K562 (cell line): Measurements from ENCODE around the gene NFIB. TPM values are rescaled to one million over a fixed set of nuclear protein-coding genes. Genes with fewer than 3 reads are reported as not detected.

Source experiments
- ATAC-seq: fragments of 200-7000 bp; cut with Tn5 transposase; 3 replicates; pipeline ENCODE4 v1.9.1; 2020; ENCODE audit warnings: moderate library complexity
- BruUV-seq: library from RNA; stranded (reverse); fragments of 400-500 nt; replicated peaks from 2 replicates; lab custom pipeline; 2021; lab: Mats Ljungman, UMichigan
- CTCF ChIA-PET: fragments of 300-600 bp; formaldehyde crosslinking; extraction: SDS; loops from one replicate; lab custom pipeline; 2021; ENCODE audit warnings: low intra/inter-chr PET ratio; lab: Yijun Ruan, JAX
- POLR2A ChIA-PET: fragments of 300-600, 350-650 bp; sonication (Branson Sonifier 250); formaldehyde crosslinking; extraction: SDS; loops from one replicate; lab custom pipeline; 2021; ENCODE audit warnings: antibody characterized with exemption, inconsistent platforms; lab: Yijun Ruan, JAX
- DNase-seq, 4 experiments: peaks; one replicate each; pipeline versions ENCODE4 v3.0.0 to v3.0.0-alpha.2; 2011 to 2018; ENCODE audit warnings: low spot score in 3 of 4, mixed read lengths in 3 of 4; ENCODE audit errors: extremely low read depth in 1 of 4
- FAIRE-seq: peaks from 2 replicates; lab custom pipeline; 2011; peaks lifted over from hg19 to GRCh38; lab: Jason Lieb, UNC
- H2AFZ ChIP-seq: 2 replicates; pipeline ENCODE4 v1.6.0; 2011; ENCODE audit warnings: low read depth, low read length, control low read depth, inconsistent platforms
- H3K27ac ChIP-seq: fragments of 200-600 bp; 3 replicates; pipeline ENCODE4 v1.8.0; 2011; ENCODE audit warnings: low read depth, mild to moderate bottlenecking, control low read depth, inconsistent platforms, low read length, moderate library complexity, mixed read lengths; ENCODE audit errors: extremely low read depth
- H3K27me3 ChIP-seq, 2 experiments: fragments of 300-600 bp in 1 of 2; 2 replicates in 1 of 2; 3 replicates in 1 of 2; pipeline versions ENCODE4 v1.6.0 to v1.8.0; 2011; ENCODE audit warnings: inconsistent platforms in 2 of 2, low read length in 2 of 2, mild to moderate bottlenecking in 1 of 2, mixed read lengths in 1 of 2, moderate library complexity in 1 of 2; ENCODE audit not compliant: control insufficient read depth in 2 of 2, insufficient read depth in 2 of 2
- H3K36me3 ChIP-seq: fragments of 300-600 bp; 3 replicates; pipeline ENCODE4 v1.8.0; 2011; ENCODE audit warnings: mild to moderate bottlenecking, low read length, inconsistent platforms; ENCODE audit not compliant: control insufficient read depth, insufficient read depth
- H3K4me1 ChIP-seq, 2 experiments: fragments of 200-600 bp in 1 of 2; replicated peaks in 1 of 2; 2 replicates in 1 of 2; 3 replicates in 1 of 2; pipeline versions ENCODE4 v1.5.1 to v1.8.0; 2011; ENCODE audit warnings: inconsistent platforms in 2 of 2, low read length in 2 of 2, mild to moderate bottlenecking in 1 of 2, mixed read lengths in 1 of 2, moderate library complexity in 1 of 2; ENCODE audit not compliant: control insufficient read depth in 2 of 2, insufficient read depth in 2 of 2
- H3K4me2 ChIP-seq: 2 replicates; pipeline ENCODE4 v1.6.1; 2011; ENCODE audit warnings: low read length, control low read depth, inconsistent platforms, mixed read lengths; ENCODE audit not compliant: insufficient read depth
- H3K4me3 ChIP-seq: fragments of 200-600 bp; sonication (generic), shearing (Covaris generic); 2 replicates; pipeline ENCODE4 v1.5.1; 2016; ENCODE audit warnings: control low read depth, inconsistent platforms
- H3K79me2 ChIP-seq: fragments of 200-600 bp; 3 replicates; pipeline ENCODE4 v1.8.0; 2011; ENCODE audit warnings: low read length, inconsistent platforms; ENCODE audit not compliant: control insufficient read depth, insufficient read depth
- H3K9ac ChIP-seq, 2 experiments: 2 replicates each; pipeline versions ENCODE4 v1.6.0 to v1.6.1; 2011; ENCODE audit warnings: low read depth in 2 of 2, low read length in 2 of 2, control low read depth in 1 of 2, inconsistent platforms in 1 of 2, mild to moderate bottlenecking in 1 of 2, mixed read lengths in 1 of 2; ENCODE audit not compliant: insufficient read depth in 1 of 2
- H3K9me1 ChIP-seq: one replicate; pipeline ENCODE4 v1.6.0; 2011; ENCODE audit warnings: inconsistent platforms, mild to moderate bottlenecking, low read length, moderate library complexity; ENCODE audit not compliant: control insufficient read depth, insufficient read depth
- H3K9me3 ChIP-seq: replicated peaks from 2 replicates; pipeline ENCODE4 v1.5.1; 2011; ENCODE audit warnings: low read depth, low read length, inconsistent platforms; ENCODE audit not compliant: control insufficient read depth, insufficient read depth
- H4K20me1 ChIP-seq: replicated peaks from 2 replicates; pipeline ENCODE4 v1.6.1; 2011; ENCODE audit warnings: low read length, inconsistent platforms, mixed read lengths; ENCODE audit not compliant: control insufficient read depth, insufficient read depth
- BRF1 ChIP-seq: IDR thresholded peaks from 3 replicates; pipeline ENCODE4 v1.6.1; 2011; ENCODE audit warnings: borderline replicate concordance, mild to moderate bottlenecking; ENCODE audit not compliant: insufficient read length; ENCODE audit errors: extremely low read depth
- CAMTA2 ChIP-seq: fragments of 250-450 bp; sonication (Bioruptor Pico); conservative IDR thresholded peaks from 2 replicates; pipeline ENCODE4 v1.5.1; 2022
- FUS ChIP-seq: fragments of 200-400 bp; formaldehyde crosslinking; optimal IDR thresholded peaks from 2 replicates; pipeline ENCODE3; 2017; ENCODE audit warnings: low read depth, low read length
- GABPB1 ChIP-seq: sonication (generic); formaldehyde crosslinking; IDR thresholded peaks from 2 replicates; pipeline ENCODE4 v1.8.0; 2022; ENCODE audit warnings: mild to moderate bottlenecking, missing genetic modification reagents
- HDAC1 ChIP-seq, 2 experiments: fragments of 450-650 bp; IDR thresholded peaks; 2 replicates each; pipeline ENCODE4 v1.6.1; 2016 to 2017; ENCODE audit warnings: inconsistent platforms in 1 of 2, mild to moderate bottlenecking in 1 of 2, moderate library complexity in 1 of 2
- MCM5 ChIP-seq: fragments of 450-650 bp; IDR thresholded peaks from 2 replicates; pipeline ENCODE4 v1.6.1; 2016; ENCODE audit warnings: low read depth
- POLR2H ChIP-seq: IDR thresholded peaks from 2 replicates; pipeline ENCODE4 v1.6.1; 2016; ENCODE audit warnings: missing genetic modification characterization, low read depth, mild to moderate bottlenecking, control low read depth, missing compliant biosample characterization, moderate library complexity
- SMARCA4 ChIP-seq: fragments of 450-650 bp; IDR thresholded peaks from 2 replicates; pipeline ENCODE4 v1.6.1; 2016
- SRSF3 ChIP-seq: fragments of 200-400 bp; formaldehyde crosslinking; IDR thresholded peaks from 2 replicates; pipeline ENCODE4 v1.6.1; 2016; ENCODE audit warnings: mild to moderate bottlenecking, low read length, moderate library complexity; ENCODE audit not compliant: insufficient read depth
- ZNF274 ChIP-seq: IDR thresholded peaks from 2 replicates; pipeline ENCODE4 v1.6.1; 2011; ENCODE audit warnings: low read depth, mild to moderate bottlenecking, low read length, moderate library complexity, borderline replicate concordance
- ZNF384 ChIP-seq: IDR thresholded peaks from 2 replicates; pipeline ENCODE4 v1.6.1; 2012; ENCODE audit warnings: low read depth, low read length, improper control_type of control experiment
- ZNF586 ChIP-seq: fragments of 450-650 bp; formaldehyde crosslinking; conservative IDR thresholded peaks from 2 replicates; pipeline ENCODE4 v1.4.0; 2020; ENCODE audit warnings: mild to moderate bottlenecking, moderate library complexity
- ZNF639 ChIP-seq, 2 experiments: fragments of 200-800 bp in 1 of 2; sonication (Bioruptor generic) in 1 of 2; sonication (generic) in 1 of 2; formaldehyde crosslinking in 1 of 2; IDR thresholded peaks in 1 of 2; conservative IDR thresholded peaks in 1 of 2; 2 replicates each; pipeline versions ENCODE4 v1.5.0 to v1.6.1; 2016 to 2020; ENCODE audit warnings: missing compliant biosample characterization in 1 of 2, missing genetic modification characterization in 1 of 2, missing genetic modification reagents in 1 of 2
- WGBS: fragments of 100-300 bp; shearing (Covaris generic); methylation state at CpG from one replicate; pipeline ENCODE4 v1.1.6; 2016; ENCODE audit warnings: low coverage, mixed read lengths; ENCODE audit not compliant: insufficient coverage; ENCODE audit errors: missing lambda C conversion rate; 5-methylcytosine and 5-hydroxymethylcytosine counted together
- in situ Hi-C: fragments of 300-500 bp; cut with MboI; formaldehyde crosslinking; loops from 4 replicates; pipeline ENCODE4 v1.15.0; 2018; ENCODE audit warnings: inconsistent platforms, mixed read lengths
- intact Hi-C: fragments of 100-400 bp; cut with micrococcal nuclease; formaldehyde crosslinking; loops from 2 replicates; pipeline ENCODE4 v1.14.2; 2022
- polyA plus RNA-seq, 8 experiments: library from polyadenylated mRNA; depleted of rRNA in 4 of 8; stranded (reverse) in 5 of 8; unstranded in 3 of 8; fragments of >200 nt; fragmentation: Nextera tagmentation in 2 of 8; fragmentation: Illumina TruSeq in 1 of 8; extraction: Ambion mirVana in 2 of 8; extraction: Trizol in 1 of 8; gene quantifications; 2 replicates each; pipeline versions ENCODE4 v1.2.1 to v1.2.3, GENCODE V29; 2011 to 2014; ENCODE audit warnings: inconsistent platforms in 1 of 8, missing spikeins in 1 of 8
- total RNA-seq, 7 experiments: library from RNA; depleted of rRNA in 6 of 7; stranded (reverse); fragments of >200 nt in 6 of 7; fragmentation: Illumina TruSeq in 2 of 7; extraction: Trizol in 2 of 7; gene quantifications; 2 replicates each; pipeline versions ENCODE4 v1.2.1 to v1.2.3, GENCODE V29; 2011 to 2021; ENCODE audit warnings: low replicate concordance in 1 of 7

The NFIB gene
- total and polyA plus RNA-seq, 9 of the 15 experiments (the other 6 are each of a cell fraction or from before 2014, with no cell fraction given), result 1.2 to 3.3 (median 1.9) TPM

- WGBS, result 43% methylated on average over 1 of the region's 1 CpG
Observed at GRCh38 chr9:14286121-14286520, 27.8 kb downstream of the NFIB start.

More at GRCh38 chr9:14286121-14286520, 27.8 kb downstream of the NFIB start:
- in situ Hi-C loops, result no loop called here
- Histone ChIP-seq H3K4me1 (no peaks in the 10 kb centered on the region), H3K27ac (no peak overlapping the region), H3K36me3 (no peaks in the 10 kb centered on the region), H4K20me1 (no peaks in the 10 kb centered on the region), H3K9ac (no peak overlapping the region), H3K4me2 (no peak overlapping the region), H3K27me3 (no peaks in the 10 kb centered on the region), H3K9me3 (no peaks in the 10 kb centered on the region), H3K4me3 (no peak overlapping the region), H3K9me1 (no peaks in the 10 kb centered on the region)
- POLR2A ChIA-PET, result no interaction called here
- no peak for DNase-seq
- intact Hi-C loops, result no loop called here
- FAIRE-seq, result no peak
- no peak for ATAC-seq
- no peak for TF ChIP-seq ZNF639 (CRISPR knock-in tag; conservative IDR thresholded peaks at IDR 0.05 in 1 of 2, IDR thresholded peaks at IDR 0.05 in 1 of 2)
- TF ChIP-seq ZNF384, result no peak
- no peak for TF ChIP-seq CAMTA2 (CRISPR knock-in tag)
- TF ChIP-seq POLR2H, result no peak
- TF ChIP-seq GABPB1 (CRISPR knock-in tag), result no peak
- TF ChIP-seq ZNF274, result no peak
- TF ChIP-seq FUS, result no peak
- no peak for TF ChIP-seq HDAC1 (IDR thresholded peaks at IDR 0.05)
- TF ChIP-seq SMARCA4, result no peak
- TF ChIP-seq ZNF586, result no peak
- no peak for TF ChIP-seq SRSF3
- no peak for TF ChIP-seq MCM5
- no peak for TF ChIP-seq BRF1
- TF ChIP-seq, all 486 proteins: peak for 0
- no TSS peak for BruUV-seq
- CTCF ChIA-PET, result no interaction called here
- no peak overlapping the region for H2AFZ ChIP-seq
- H3K79me2 ChIP-seq, result no peaks in the 10 kb centered on the region
